ENCODE results near the gene DISC1. TPM values are rescaled to one million over a fixed set of nuclear protein-coding genes. Genes with fewer than 3 reads are reported as not detected.

DISC1 gene
- total RNA-seq, 2 experiments from 2014 or later = 3.5 to 5.0 TPM

- Mint-ChIP-seq H3K9me3 (no peaks in the 10 kb centered on the region), H3K4me1 (ENCODE audit: low read depth) (no peaks in the 10 kb centered on the region), H3K4me3 (no peak overlapping the region), H3K27ac (no peak overlapping the region), H3K27me3 (no peaks in the 10 kb centered on the region), H3K36me3 (ENCODE audit: low read depth) (no peaks in the 10 kb centered on the region)
- POLR2A ChIA-PET = no interaction called here
- intact Hi-C loops (cut with micrococcal nuclease) = no loop called here
- CTCF ChIA-PET = no interaction called here
- TF ChIP-seq CTCF (IDR thresholded peaks at IDR 0.05) = no peak
- ATAC-seq (no peak), DNase-seq (no peak)
These were observed 390.5 kb downstream of the DISC1 start for GRCh38 chr1:232017057-232017456.

- Mint-ChIP-seq H3K27me3 (no peaks in the 10 kb centered on the region), H3K4me3 (no peak overlapping the region), H3K27ac (no peak overlapping the region), H3K4me1 (ENCODE audit: low read depth) (no peaks in the 10 kb centered on the region), H3K36me3 (ENCODE audit: low read depth) (no peaks in the 10 kb centered on the region), H3K9me3 (no peaks in the 10 kb centered on the region)
- DNase-seq (no peak), ATAC-seq (no peak)
- TF ChIP-seq CTCF (IDR thresholded peaks at IDR 0.05) = no peak
- ChIA-PET CTCF (no interaction called here), POLR2A (no interaction called here)
- intact Hi-C loops (cut with micrococcal nuclease) = no loop called here
These were observed 391.2 kb downstream of the DISC1 start for GRCh38 chr1:232017759-232018158.

GRCh38 chr1:232018231-232019025, 391.8 kb downstream of the DISC1 start:
- H3K4me1 Mint-ChIP-seq (ENCODE audit: low read depth) = no peaks in the 10 kb centered on the region
- no peak for DNase-seq
- no peak overlapping the region for H3K27ac Mint-ChIP-seq
- no peak for ATAC-seq
- no peaks in the 10 kb centered on the region for H3K27me3 Mint-ChIP-seq
- H3K4me3 Mint-ChIP-seq = no peak overlapping the region
- no peak for TF ChIP-seq CTCF (IDR thresholded peaks at IDR 0.05)
- CTCF ChIA-PET = no interaction called here
- intact Hi-C loops (cut with micrococcal nuclease) = no loop called here
- H3K9me3 Mint-ChIP-seq = no peaks in the 10 kb centered on the region
- POLR2A ChIA-PET = no interaction called here
- no peaks in the 10 kb centered on the region for H3K36me3 Mint-ChIP-seq (ENCODE audit: low read depth)

- ATAC-seq (no peak), DNase-seq (no peak)
- CTCF ChIA-PET = no interaction called here
- no peak for TF ChIP-seq CTCF (IDR thresholded peaks at IDR 0.05)
- intact Hi-C loops (cut with micrococcal nuclease) = no loop called here
- Mint-ChIP-seq H3K36me3 (ENCODE audit: low read depth) (no peaks in the 10 kb centered on the region), H3K4me1 (ENCODE audit: low read depth) (no peaks in the 10 kb centered on the region), H3K4me3 (no peak overlapping the region), H3K27ac (no peak overlapping the region), H3K9me3 (no peaks in the 10 kb centered on the region), H3K27me3 (no peaks in the 10 kb centered on the region)
- POLR2A ChIA-PET = no interaction called here
These were observed 392.4 kb downstream of the DISC1 start for GRCh38 chr1:232019026-232019340.

GRCh38 chr1:232020352-232020751, 393.8 kb downstream of the DISC1 start:
- intact Hi-C loops (cut with micrococcal nuclease) = no loop called here

More at GRCh38 chr1:232020352-232020751, 393.8 kb downstream of the DISC1 start:
- H3K27ac Mint-ChIP-seq = no peak overlapping the region
- no peaks in the 10 kb centered on the region for H3K9me3 Mint-ChIP-seq
- CTCF ChIA-PET = no interaction called here
- no peak for TF ChIP-seq CTCF (IDR thresholded peaks at IDR 0.05)
- POLR2A ChIA-PET = no interaction called here
- no peaks in the 10 kb centered on the region for H3K27me3 Mint-ChIP-seq
- H3K4me1 Mint-ChIP-seq (ENCODE audit: low read depth) = no peaks in the 10 kb centered on the region
- DNase-seq (no peak), ATAC-seq (no peak)
- no peaks in the 10 kb centered on the region for H3K36me3 Mint-ChIP-seq (ENCODE audit: low read depth)
- H3K4me3 Mint-ChIP-seq = no peak overlapping the region

All from activated CD8-positive, alpha-beta T cell treated with anti-CD3 and anti-CD28 coated beads for 36 hours (primary cell).